MM.1S (cell line): ENCODE data around the gene CYP4F2.
"Not testable (repeated sequence)": the region's sequence is repeated elsewhere in the genome, so short reads cannot be mapped to it uniquely, and the experiment has no call there.

ENCODE experiments used
- DNase-seq: peaks from one replicate; pipeline ENCODE4 v3.0.0-alpha.2; 2015
- H2AFZ ChIP-seq: fragments of 300-600 bp; sonication (generic); 2 replicates; pipeline ENCODE4 v1.6.0; 2016; ENCODE audit warnings: antibody characterized with exemption, low read length
- H3F3A ChIP-seq: fragments of 300-600 bp; sonication (generic); 2 replicates; pipeline ENCODE4 v1.6.1; 2016; ENCODE audit warnings: mild to moderate bottlenecking, antibody characterized with exemption, low read length, moderate library complexity, mixed read lengths; ENCODE audit not compliant: insufficient read depth
- H3K27ac ChIP-seq: fragments of 300-600 bp; sonication (generic); 2 replicates; pipeline ENCODE4 v1.5.1; 2016; ENCODE audit warnings: mild to moderate bottlenecking, low read length
- H3K27me3 ChIP-seq: fragments of 300-600 bp; sonication (generic); replicated peaks from 2 replicates; pipeline ENCODE4 v1.6.0; 2016; ENCODE audit warnings: low read length; ENCODE audit not compliant: insufficient read depth
- H3K36me3 ChIP-seq: fragments of 300-600 bp; sonication (generic); replicated peaks from 2 replicates; pipeline ENCODE4 v1.6.1; 2016; ENCODE audit warnings: mild to moderate bottlenecking, low read length, mixed read lengths; ENCODE audit not compliant: insufficient read depth
- H3K4me1 ChIP-seq: fragments of 300-600 bp; sonication (generic); 2 replicates; pipeline ENCODE4 v1.6.1; 2016; ENCODE audit warnings: low read length, mixed read lengths
- H3K4me2 ChIP-seq: fragments of 300-600 bp; sonication (generic); 2 replicates; pipeline ENCODE4 v1.6.0; 2016; ENCODE audit warnings: low read depth, low read length
- H3K4me3 ChIP-seq: fragments of 300-600 bp; sonication (generic); 2 replicates; pipeline ENCODE4 v1.5.1; 2016; ENCODE audit warnings: low read length, mixed read lengths
- H3K79me2 ChIP-seq: fragments of 300-600 bp; sonication (generic); 2 replicates; pipeline ENCODE4 v1.6.1; 2016; ENCODE audit warnings: mixed run types, low read length, mixed read lengths
- H3K9ac ChIP-seq: fragments of 300-600 bp; sonication (generic); 2 replicates; pipeline ENCODE4 v1.6.1; 2016; ENCODE audit warnings: low read length, mixed read lengths
- H3K9me2 ChIP-seq: fragments of 300-600 bp; sonication (generic); replicated peaks from 2 replicates; pipeline ENCODE4 v1.6.1; 2016; ENCODE audit warnings: mild to moderate bottlenecking, low read length, mixed read lengths; ENCODE audit not compliant: insufficient read depth
- H3K9me3 ChIP-seq: fragments of 300-600 bp; sonication (generic); replicated peaks from 2 replicates; pipeline ENCODE4 v1.6.1; 2016; ENCODE audit warnings: mild to moderate bottlenecking, low read length, mixed read lengths; ENCODE audit not compliant: insufficient read depth
- H4K20me1 ChIP-seq: fragments of 300-600 bp; sonication (generic); 2 replicates; pipeline ENCODE4 v1.6.1; 2016; ENCODE audit warnings: mild to moderate bottlenecking, low read length, moderate library complexity, mixed read lengths; ENCODE audit not compliant: insufficient read depth
- EZH2 ChIP-seq: fragments of 300-600 bp; sonication (generic); optimal IDR thresholded peaks from 2 replicates; pipeline ENCODE3; 2017; ENCODE audit warnings: low read depth, mild to moderate bottlenecking, antibody characterized with exemption, low read length, mixed read lengths
- EZH2phosphoT487 ChIP-seq: fragments of 300-600 bp; sonication (generic); IDR thresholded peaks from 2 replicates; pipeline ENCODE4 v1.6.1; 2018; ENCODE audit warnings: antibody characterized with exemption, low read length
- TF ChIP-seq, protein P1 (sequence below): fragments of 300-600 bp; sonication (generic); IDR thresholded peaks from 2 replicates; pipeline ENCODE4 v1.5.1; 2016; ENCODE audit warnings: antibody characterized with exemption, low read length, mixed read lengths

Gene CYP4F2

DNA sequence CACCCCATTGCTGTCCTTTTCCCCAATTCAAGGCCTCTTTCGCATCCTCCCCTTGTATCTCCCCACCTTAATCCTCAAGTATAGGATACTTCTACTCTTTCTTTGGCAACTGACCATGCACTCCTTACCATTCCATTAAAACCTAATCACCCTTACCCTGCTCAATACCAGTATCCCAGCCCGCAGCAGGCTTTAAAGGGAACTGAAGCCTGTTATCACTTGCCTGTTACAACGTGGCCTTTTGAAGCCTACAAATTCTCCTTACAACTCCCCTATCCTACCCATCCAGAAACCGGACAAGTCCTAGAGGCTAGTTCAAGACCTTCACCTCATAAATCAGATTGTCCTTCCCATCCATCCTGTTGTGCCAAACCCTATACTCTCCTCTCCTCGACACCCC is 66.2 kb downstream of the CYP4F2 start:
- no peaks in the 10 kb centered on the region for H3K9me3 ChIP-seq
- no peak overlapping the region for H3K4me3 ChIP-seq
- no peaks in the 10 kb centered on the region for H3F3A ChIP-seq
- H3K36me3 ChIP-seq: no peaks in the 10 kb centered on the region
- no peaks in the 10 kb centered on the region for H3K9me2 ChIP-seq
- H3K4me1 ChIP-seq: 0 out of 2 replicates have a peak, but pooled peaks cover 3% of the 10 kb centered on the region
- peaks cover 98% of the 10 kb centered on the region for H3K27me3 ChIP-seq
- TF ChIP-seq EZH2phosphoT487: no peak
- TF ChIP-seq, protein P1, sequence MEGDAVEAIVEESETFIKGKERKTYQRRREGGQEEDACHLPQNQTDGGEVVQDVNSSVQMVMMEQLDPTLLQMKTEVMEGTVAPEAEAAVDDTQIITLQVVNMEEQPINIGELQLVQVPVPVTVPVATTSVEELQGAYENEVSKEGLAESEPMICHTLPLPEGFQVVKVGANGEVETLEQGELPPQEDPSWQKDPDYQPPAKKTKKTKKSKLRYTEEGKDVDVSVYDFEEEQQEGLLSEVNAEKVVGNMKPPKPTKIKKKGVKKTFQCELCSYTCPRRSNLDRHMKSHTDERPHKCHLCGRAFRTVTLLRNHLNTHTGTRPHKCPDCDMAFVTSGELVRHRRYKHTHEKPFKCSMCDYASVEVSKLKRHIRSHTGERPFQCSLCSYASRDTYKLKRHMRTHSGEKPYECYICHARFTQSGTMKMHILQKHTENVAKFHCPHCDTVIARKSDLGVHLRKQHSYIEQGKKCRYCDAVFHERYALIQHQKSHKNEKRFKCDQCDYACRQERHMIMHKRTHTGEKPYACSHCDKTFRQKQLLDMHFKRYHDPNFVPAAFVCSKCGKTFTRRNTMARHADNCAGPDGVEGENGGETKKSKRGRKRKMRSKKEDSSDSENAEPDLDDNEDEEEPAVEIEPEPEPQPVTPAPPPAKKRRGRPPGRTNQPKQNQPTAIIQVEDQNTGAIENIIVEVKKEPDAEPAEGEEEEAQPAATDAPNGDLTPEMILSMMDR: no peak
- no peak for TF ChIP-seq EZH2
- no peaks in the 10 kb centered on the region for H3K79me2 ChIP-seq
- H4K20me1 ChIP-seq: no peaks in the 10 kb centered on the region
- no peak overlapping the region for H3K27ac ChIP-seq
- H3K9ac ChIP-seq: no peak overlapping the region
- no peak overlapping the region for H3K4me2 ChIP-seq
- no peak overlapping the region for H2AFZ ChIP-seq
- DNase-seq: no peak

DNA sequence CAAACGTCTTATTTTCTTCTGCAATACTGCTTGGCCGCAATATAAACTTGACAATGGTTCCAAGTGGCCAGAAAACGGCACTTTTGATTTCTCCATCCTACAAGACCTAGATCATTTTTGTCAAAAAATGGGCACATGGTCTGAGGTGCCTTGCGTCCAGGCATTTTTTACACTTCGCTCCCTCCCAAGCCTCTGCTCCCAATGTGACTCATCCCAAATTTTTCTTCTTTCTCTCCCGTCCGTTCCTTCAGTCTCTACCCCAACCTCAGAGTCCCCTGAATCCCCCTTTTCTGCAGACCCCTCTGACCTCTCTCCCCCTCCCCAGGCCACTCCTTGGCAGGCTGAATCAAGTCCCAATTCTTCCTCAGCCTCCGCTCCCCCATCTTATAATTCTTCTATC is 68.1 kb downstream of the CYP4F2 start:
- no peaks in the 10 kb centered on the region for H3K79me2 ChIP-seq
- H4K20me1 ChIP-seq: no peaks in the 10 kb centered on the region
- no peaks in the 10 kb centered on the region for H3K4me1 ChIP-seq
- H3K36me3 ChIP-seq: no peaks in the 10 kb centered on the region
- H3F3A ChIP-seq: no peaks in the 10 kb centered on the region
- H3K27me3 ChIP-seq: peaks cover 95% of the 10 kb centered on the region
- DNase-seq: no peak
- H3K27ac ChIP-seq: no peak overlapping the region
- TF ChIP-seq EZH2 (no peak), EZH2phosphoT487 (no peak)
- TF ChIP-seq, protein P1: no peak
- H3K9me3 ChIP-seq: no peaks in the 10 kb centered on the region
- no peak overlapping the region for H3K4me2 ChIP-seq
- no peak overlapping the region for H3K4me3 ChIP-seq
- no peak overlapping the region for H3K9ac ChIP-seq
- no peak overlapping the region for H2AFZ ChIP-seq
- H3K9me2 ChIP-seq: no peaks in the 10 kb centered on the region

DNA sequence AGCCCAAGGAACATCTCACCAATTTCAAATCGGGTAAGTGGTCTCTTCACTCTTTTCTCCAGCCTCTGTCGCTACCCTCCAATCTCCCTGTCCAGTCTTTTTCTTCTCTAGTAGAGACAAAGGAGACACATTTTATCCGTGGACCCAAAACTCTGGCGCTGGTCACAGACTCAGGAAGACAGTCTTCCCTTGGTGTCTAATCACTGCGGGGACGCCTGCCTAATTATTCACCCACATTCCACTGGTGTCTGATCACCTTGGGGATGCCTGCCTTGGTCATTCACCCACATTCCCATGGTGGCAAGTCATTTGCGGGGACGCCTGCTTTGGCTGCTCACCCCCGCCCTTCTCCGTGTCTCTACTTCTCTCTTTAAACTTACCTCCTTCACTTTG is 68.6 kb downstream of the CYP4F2 start:
- Histone ChIP-seq H3K27me3 (peaks cover 95% of the 10 kb centered on the region), H3K9ac (no peak overlapping the region), H4K20me1 (no peaks in the 10 kb centered on the region), H3K4me2 (no peak overlapping the region), H3K4me1 (no peaks in the 10 kb centered on the region), H3K36me3 (no peaks in the 10 kb centered on the region), H3K9me2 (no peaks in the 10 kb centered on the region), H3K4me3 (no peak overlapping the region), H3F3A (no peaks in the 10 kb centered on the region), H3K79me2 (no peaks in the 10 kb centered on the region), H3K27ac (no peak overlapping the region), H2AFZ (no peak overlapping the region), H3K9me3 (no peaks in the 10 kb centered on the region)
- TF ChIP-seq EZH2 (no peak), EZH2phosphoT487 (no peak)
- TF ChIP-seq, protein P1: no peak
- no peak for DNase-seq

DNA sequence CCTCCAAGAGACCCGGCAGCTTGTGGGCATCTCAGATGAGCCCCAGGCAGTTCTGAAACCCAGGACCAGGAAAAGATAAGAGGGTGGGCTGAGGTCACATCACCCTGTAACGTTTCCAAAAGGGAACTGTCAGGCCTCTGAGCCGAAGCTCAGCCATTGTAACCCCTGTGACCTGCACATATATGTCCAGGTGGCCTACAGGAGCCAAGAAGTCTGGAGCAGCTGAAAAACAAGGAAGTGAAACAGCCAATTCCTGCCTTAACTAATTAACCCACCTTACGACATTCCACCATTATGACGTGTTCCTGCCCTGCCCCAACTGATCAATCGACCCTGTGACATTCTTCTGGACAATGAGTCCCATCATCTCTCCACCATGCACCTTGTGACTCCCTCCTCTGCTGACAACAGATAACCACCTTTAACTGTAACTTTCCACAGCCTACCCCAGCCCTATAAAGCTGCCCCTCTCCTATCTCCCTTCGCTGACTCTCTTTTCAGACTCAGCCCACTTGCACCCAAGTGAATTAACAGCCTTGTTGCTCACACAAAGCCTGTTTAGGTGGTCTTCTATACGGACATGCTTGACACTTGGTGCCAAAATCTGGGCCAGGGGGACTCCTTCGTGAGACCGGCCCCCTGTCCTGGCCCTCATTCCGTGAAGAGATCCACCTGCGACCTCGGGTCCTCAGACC is 69.1 kb downstream of the CYP4F2 start:
- H3K9me2 ChIP-seq, H3F3A ChIP-seq, H3K27ac ChIP-seq, H2AFZ ChIP-seq, H3K9me3 ChIP-seq, H4K20me1 ChIP-seq, H3K4me1 ChIP-seq, DNase-seq, H3K9ac ChIP-seq, H3K36me3 ChIP-seq, H3K4me3 ChIP-seq, H3K4me2 ChIP-seq, H3K79me2 ChIP-seq: not testable (repeated sequence)
- peaks cover 95% of the 10 kb centered on the region for H3K27me3 ChIP-seq
